ENCODE measurements around the gene RGS7. TPM values are rescaled to one million over a fixed set of nuclear protein-coding genes. Genes with fewer than 3 reads are reported as not detected.

Gene RGS7
- total RNA-seq, result not detected
- long read RNA-seq, result 0 reads

DNA sequence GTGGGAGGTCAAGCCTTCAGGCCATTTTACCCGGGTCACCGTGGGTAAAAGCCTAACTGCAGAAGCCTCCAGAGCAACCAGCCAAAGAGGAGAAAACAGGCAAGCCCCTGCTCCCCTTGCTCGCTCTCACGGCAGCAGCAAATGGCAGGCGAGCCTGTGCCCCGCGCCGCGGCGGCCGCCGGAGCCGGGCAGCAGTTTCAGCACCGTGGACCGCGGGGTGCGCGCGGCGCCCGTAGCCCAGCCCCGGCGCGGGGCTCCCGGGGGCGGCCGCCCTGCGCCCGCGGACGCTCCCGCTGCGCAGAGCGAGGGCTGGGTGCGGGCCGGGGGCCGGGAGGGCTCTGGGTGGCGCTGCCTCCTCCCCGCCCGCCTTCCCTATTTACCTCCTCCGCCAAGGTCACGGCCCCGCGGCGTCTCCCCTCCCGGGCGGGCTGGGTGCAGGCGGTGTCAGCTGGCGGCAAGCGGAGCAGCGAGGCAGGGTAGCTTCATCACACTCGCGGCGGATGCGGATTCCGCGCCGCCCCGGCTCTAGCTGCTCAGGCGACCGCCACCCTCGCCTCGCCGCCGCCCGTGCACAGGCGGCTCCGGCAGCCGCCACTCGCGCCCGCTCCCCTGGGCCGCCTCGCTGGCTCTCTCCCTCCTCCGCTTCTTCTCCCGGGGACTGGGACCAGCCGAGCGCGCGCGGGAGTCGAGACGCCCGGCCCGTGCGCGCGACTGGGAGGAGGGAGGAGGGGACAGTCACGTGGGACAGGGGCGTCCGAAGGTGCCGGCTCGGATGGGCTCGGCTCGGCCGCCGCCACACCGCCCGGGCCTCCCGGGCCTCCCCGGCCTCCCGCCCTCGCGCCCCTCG, at the start of gene RGS7:
Gene RGS7, minus strand, starts transcription at position 687 of the 847 bp plus-strand sequence.
- ATAC-seq, result peak; percentile 72
- DNase-seq, result peak; percentile 47
- intact Hi-C loops (cut with micrococcal nuclease), result no loop called here

DNA sequence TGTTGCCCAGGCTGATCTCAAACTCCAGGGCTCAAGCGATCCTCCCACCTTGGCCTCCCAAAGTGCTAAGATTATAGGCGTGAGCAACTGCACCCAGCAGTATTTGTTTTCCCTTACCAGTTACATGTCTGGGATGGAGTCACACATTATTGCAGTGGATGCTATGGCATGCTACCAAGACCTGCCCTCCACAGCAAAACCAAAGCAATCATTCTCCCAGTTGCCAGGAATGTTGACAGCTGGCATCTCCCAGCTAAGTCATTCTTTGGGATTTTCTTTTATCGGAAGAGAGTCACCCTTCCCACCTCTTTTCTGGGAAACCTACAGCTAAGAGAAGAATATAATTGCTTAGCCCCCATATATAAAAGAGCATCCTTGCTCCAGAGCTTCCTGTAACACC, 49.4 kb upstream of the RGS7 start:
- no peak for DNase-seq
- no peak for ATAC-seq

GRCh38 chr1:241401156-241401555, 44.2 kb upstream of the RGS7 start:
- DNase-seq, result no peak
- intact Hi-C loops (cut with micrococcal nuclease), result no loop called here
- ATAC-seq, result no peak

More for the DNA sequence above, 49.4 kb upstream of the RGS7 start:
- intact Hi-C loops (cut with micrococcal nuclease), result no loop called here

DNA sequence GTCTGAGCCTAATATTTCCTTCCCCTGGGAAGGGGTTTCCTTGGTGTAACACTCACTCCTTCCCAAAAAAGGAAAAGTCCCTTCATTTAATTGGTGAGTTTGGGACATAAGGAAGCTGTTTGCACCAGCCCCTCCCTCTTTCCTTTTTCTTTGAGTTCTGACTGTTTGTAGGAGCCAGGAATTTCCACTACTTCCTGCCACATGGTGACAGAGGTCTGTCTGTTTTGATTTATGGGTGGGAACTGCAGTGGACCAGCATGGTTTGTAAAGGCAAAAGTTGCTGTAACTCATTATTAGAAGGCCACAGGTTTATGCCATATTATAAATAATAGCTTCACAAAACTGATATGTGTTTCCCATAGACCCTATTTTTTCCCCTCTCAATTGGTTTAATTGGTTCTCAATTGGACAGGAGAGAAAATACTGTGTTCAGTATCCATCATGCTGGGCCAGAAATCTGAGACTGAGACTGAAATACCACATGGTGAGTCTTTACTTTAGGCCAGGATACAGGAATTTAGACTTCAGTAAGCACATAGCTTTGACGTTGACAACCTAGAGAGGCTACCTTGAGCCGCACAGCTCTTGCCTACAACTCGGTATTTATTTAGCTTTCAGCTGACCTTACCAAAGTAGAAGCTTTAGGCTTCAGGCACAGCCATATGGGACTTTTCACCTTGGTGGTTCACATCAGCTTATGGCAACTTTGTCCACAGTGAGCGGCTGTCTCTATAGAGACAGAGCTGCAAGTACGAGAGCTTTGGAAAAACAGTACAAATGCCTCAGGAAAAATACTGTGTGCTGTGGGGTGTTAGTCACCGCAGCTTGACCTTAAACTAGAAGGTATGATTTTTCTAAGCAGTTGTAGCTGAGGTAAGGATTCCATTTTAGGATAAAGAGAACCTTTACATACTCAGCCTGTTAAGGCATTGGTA, 40.0 kb upstream of the RGS7 start:
- no peak for ATAC-seq
- intact Hi-C loops (cut with micrococcal nuclease), result no loop called here

GRCh38 chr1:241391926-241392710, 35.1 kb upstream of the RGS7 start:
- DNase-seq, result no peak
- intact Hi-C loops (cut with micrococcal nuclease), result no loop called here
- no peak for ATAC-seq

More for the DNA sequence above, 40.0 kb upstream of the RGS7 start:
- DNase-seq, result no peak

- intact Hi-C loops (cut with micrococcal nuclease), result no loop called here
- DNase-seq (no peak), ATAC-seq (no peak)
Observed at GRCh38 chr1:241390526-241390925, 33.5 kb upstream of the RGS7 start.

GRCh38 chr1:241389400-241389799, 32.4 kb upstream of the RGS7 start:
- DNase-seq, result no peak
- no peak for ATAC-seq
- intact Hi-C loops (cut with micrococcal nuclease), result no loop called here

GRCh38 chr1:241387216-241387615, 30.2 kb upstream of the RGS7 start:
- DNase-seq (no peak), ATAC-seq (no peak)
- intact Hi-C loops (cut with micrococcal nuclease), result no loop called here

GRCh38 chr1:241376701-241377100, 19.7 kb upstream of the RGS7 start:
- no peak for ATAC-seq
- intact Hi-C loops (cut with micrococcal nuclease), result no loop called here
- DNase-seq, result no peak

DNA sequence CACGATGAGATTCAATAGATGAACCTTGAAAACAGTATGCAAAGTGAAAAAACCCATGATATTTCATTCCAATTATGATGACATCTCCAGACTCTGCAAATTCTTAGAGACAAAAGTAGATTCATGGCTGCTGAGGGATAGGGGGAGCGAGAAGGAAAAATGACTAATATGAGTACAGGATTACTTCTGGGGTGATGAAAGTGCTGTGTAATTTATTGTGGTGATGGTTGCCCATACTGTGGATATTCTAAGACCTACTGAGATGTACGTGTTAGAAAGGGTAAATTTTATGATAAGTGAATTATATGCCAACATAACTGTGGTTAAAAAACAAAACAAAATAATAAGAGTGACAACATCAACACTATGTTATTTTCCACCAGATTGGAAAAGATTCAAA, 18.9 kb upstream of the RGS7 start:
- intact Hi-C loops (cut with micrococcal nuclease), result no loop called here

GRCh38 chr1:241366196-241366595, 9.2 kb upstream of the RGS7 start:
- intact Hi-C loops (cut with micrococcal nuclease), result no loop called here
- no peak for DNase-seq
- ATAC-seq, result no peak

More for the DNA sequence above, 18.9 kb upstream of the RGS7 start:
- ATAC-seq, result no peak
- no peak for DNase-seq

GRCh38 chr1:241362350-241362749, 5.3 kb upstream of the RGS7 start:
- ATAC-seq, result no peak
- intact Hi-C loops (cut with micrococcal nuclease), result no loop called here
- no peak for DNase-seq

- intact Hi-C loops (cut with micrococcal nuclease), result no loop called here
- ATAC-seq (no peak), DNase-seq (no peak)
Observed at GRCh38 chr1:241357366-241358340, 648 bp upstream of the RGS7 start.

DNA sequence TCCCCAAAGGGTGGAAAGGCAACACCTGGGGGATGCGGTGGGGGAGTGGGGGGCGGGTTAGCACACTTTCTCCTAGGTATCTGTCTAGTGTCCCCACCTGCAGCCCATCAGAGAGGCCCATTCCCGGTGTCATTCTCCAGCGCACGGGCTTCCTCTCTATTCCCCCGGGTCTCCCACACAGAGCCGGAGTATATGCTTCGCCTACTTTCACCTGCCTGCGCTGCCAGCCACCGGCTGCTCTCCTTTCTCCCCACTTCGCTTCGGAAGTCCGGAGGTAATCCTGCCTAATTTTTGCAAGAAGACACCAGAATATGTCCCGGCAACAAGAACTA, 852 bp downstream of the RGS7 start:
- no peak for DNase-seq
- intact Hi-C loops (cut with micrococcal nuclease), result no loop called here
- ATAC-seq, result no peak

DNA sequence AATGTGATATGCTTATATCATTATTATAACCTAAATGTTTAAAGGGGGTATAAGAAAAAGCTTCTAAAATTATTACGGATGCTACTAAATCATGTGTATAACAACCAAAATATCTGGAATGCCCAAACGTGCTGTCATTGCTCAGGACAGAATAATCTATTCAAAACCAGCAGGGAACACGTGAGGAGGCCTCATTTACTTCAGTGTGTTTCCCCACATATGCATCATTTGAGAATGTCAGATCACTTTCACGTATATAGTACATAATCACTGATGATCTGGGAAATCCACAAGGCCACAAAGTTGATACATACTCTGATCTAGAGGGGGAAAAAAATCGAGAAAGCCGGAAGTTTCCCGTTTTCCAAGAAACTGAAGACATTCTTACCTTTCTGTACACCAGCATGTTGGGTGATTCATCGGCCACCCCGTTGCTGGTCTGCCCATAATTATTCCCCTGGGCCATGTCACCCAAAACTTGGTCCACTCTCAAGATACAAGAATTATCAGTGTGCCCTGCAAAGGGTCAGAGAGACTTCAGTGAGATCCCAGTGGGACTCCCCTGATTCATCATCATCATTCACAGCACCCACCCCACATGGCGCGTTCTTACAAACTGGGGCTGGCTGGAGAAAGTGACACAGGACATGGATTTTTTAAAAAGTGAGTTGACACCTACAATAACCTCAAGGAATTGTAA, 1.5 kb downstream of the RGS7 start:
- ATAC-seq, result no peak
- intact Hi-C loops (cut with micrococcal nuclease), result no loop called here
- DNase-seq, result no peak

DNA sequence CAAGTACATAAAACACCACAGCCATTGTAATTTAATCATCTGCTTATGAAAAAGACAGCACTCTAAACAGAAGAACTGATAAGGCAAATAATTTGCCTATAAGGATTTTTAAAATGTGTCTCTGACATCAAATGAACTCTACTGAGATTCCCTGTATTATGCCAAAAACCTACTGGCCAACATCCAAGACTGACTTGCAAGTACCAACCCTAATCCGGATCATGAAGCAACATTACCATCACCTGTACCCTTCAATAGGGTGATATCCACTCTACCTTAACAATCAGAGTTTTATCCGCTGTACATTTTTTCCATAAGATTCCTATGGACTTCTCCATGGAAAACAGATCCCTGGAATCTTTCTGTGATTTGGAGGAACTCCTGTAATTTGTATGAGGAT, 4.6 kb downstream of the RGS7 start:
- intact Hi-C loops (cut with micrococcal nuclease), result no loop called here
- no peak for DNase-seq
- no peak for ATAC-seq

DNA sequence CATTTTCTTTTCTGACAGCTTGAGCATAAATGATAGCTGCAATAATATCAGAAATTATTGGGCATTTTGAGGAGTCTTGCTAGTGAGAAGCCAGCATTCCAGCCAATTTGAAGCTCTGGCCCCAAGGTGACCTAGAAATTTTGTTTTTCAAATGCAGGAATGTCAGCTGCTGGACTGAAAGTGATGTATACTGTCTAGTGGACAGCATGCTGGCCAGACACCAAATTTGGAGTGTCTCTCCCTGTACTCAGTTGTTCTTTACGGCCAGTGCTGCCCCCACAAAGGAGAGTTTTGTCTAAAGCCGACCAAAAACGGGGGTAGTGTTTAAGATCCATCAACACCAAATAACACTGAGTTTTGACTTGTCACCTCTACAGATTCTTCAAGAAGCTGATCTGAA, 5.2 kb downstream of the RGS7 start:
- no peak for DNase-seq
- intact Hi-C loops (cut with micrococcal nuclease), result no loop called here
- no peak for ATAC-seq

- intact Hi-C loops (cut with micrococcal nuclease), result no loop called here
- DNase-seq (no peak), ATAC-seq (no peak)
Observed at GRCh38 chr1:241343956-241344355, 13.0 kb downstream of the RGS7 start.
